Hepatocyte (in vitro differentiated cells): Measurements from ENCODE around the gene ITPR2.

Source experiments
- CTCF ChIP-seq: fragments of 200-600 bp; sonication (generic); IDR thresholded peaks from 2 replicates; pipeline ENCODE4 v1.5.1; 2016; ENCODE audit warnings: antibody characterized with exemption, mild to moderate bottlenecking; ENCODE audit not compliant: poor library complexity
- EZH2 ChIP-seq: fragments of 200-600 bp; sonication (generic); IDR thresholded peaks from 2 replicates; pipeline ENCODE4 v1.6.1; 2016; ENCODE audit warnings: antibody characterized with exemption, mild to moderate bottlenecking, borderline replicate concordance

DNA sequence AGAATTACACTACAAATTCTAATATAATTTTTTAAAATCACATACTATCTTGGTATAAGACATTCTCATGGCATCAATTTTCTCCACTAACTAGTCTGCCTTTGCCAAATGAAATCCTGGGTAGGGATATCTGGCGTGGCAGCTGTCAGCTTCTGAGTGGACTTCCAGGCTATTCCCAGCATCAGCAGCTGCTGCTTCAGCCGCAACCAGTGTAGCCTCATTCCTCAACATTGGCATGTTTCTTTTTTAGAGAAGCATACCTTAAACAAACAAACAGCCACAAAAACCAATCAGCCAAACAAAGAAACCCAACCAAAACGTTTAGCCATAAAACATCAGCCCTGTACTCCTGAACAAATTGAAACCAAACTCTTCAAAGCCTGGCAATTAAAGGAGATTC is 401.8 kb downstream of the ITPR2 start:
- TF ChIP-seq CTCF: no peak
- no peak for TF ChIP-seq EZH2
